Embryonic facial prominence (tissue), 1 donor: ENCODE results near the gene TFDP1.
"Not testable (repeated sequence)": the region's sequence is repeated elsewhere in the genome, so short reads cannot be mapped to it uniquely, and the experiment has no call there.

Experiments
- DNase-seq: peaks from one replicate; pipeline ENCODE4 v3.0.0-alpha.2; 2016; ENCODE audit errors: extremely low spot score

TFDP1 gene

DNA sequence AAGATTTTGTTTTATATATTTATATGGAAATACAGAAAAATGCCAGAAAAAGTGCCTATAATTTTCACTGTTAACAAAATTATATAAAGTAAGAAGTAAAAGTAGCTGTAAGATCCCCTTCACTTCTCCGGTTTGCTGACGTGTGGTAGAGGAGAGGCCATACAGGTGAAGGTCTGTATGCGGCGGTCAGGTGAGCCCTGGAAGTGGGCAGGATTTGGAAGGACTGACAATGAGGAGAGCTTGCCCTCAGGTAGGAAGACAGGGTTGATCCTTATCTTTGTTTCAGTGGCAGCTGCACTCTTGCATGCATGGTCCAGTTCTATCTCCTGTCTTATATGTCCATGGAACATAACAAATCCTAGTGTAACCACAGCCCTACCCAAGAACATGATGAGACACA lies 16.9 kb upstream of the TFDP1 start:
- no peak for DNase-seq

- DNase-seq, result no peak
Measured at GRCh38 chr13:113573065-113573464, 11.5 kb upstream of the TFDP1 start.

GRCh38 chr13:113576597-113576996 lies 8.0 kb upstream of the TFDP1 start:
- DNase-seq, result no peak

DNA sequence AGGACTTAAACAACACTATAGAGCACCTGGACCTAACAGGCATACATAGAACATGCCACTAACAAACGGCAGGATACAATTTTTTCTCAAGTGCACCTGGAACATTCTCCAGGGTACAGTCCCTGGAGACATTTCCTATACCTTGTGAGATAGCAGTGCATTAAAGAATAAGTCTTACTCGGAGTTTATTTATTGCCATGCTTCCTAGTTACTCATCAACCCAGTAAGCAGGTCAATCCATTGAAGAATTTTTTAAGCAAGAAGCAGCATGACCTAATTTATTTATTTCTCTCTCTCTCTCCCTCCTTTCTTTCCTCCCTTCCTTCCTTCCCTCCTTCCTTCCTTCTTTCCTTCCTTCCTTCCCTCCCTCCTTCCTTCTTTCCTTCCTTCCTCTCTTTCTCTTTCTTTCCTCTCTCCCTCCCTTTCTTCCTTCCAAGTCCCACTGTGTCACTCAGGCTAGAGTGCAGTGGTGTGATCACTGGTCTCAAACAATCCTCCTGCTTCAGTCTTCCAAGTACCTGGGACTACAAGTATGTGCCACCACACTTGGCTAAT lies 6.6 kb upstream of the TFDP1 start:
- no peak for DNase-seq

DNA sequence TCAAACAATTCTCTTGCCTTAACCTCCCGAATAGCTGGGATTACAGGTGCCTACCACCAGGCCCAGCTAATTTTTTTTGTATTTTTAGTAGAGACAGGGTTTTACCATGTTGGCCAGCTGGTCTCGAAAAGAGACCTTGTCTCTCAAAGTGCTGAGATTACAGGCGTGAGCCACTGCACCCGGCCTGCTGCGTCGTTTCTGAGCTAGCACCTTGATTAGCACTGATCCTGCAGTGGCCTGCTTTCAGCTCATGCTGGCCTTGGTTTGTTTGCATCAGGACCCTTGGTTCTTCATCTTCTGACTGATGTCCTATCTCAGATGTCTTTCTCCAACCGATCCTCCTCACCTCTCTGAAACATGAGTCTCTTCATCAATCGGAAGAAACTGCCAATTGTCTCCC lies 4.9 kb upstream of the TFDP1 start:
- no peak for DNase-seq

GRCh38 chr13:113581871-113582270 lies 2.7 kb upstream of the TFDP1 start:
- DNase-seq, result no peak

DNA sequence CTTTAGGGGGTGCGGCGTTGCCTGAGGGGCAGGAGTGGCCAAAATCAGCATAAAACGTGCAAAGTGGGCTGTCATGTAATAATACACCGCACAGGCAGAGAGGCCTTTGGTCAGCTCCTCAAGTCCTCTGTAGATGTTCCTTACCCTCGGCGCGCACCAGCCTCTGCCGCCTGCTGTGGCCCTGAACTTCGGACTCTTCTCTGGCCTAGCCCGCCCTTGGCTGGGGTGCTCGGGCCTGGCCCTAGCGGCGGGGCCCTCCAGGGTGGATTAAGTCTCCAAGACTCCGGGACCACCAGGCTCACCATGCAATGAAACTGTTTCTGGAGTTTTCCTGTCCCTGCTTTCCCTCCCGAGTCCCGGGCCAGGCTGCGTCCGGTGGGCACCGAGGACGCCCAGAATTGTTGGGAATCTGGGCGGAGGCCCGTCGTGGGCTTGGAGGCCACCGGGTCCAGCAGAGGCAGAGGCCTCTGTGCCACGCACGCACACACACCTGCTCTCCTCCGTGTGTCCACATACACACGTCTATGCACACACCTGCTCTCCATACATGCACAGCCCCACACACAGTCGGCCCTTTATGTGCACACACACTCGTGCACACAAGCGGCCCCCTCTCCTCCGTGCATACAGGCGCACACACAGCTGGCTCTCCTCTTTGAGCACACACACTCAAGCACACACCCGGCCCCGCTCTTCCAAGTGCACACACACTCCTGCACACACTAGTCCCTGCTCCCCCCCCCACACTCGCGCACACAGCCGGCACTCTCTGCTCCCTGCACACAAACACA lies 1.5 kb upstream of the TFDP1 start:
- DNase-seq, result no peak

- DNase-seq, result no peak
Measured at GRCh38 chr13:113584870-113585671, 518 bp downstream of the TFDP1 start.

- no peak for DNase-seq
Measured at GRCh38 chr13:113585896-113586295, 1.3 kb downstream of the TFDP1 start.

DNA sequence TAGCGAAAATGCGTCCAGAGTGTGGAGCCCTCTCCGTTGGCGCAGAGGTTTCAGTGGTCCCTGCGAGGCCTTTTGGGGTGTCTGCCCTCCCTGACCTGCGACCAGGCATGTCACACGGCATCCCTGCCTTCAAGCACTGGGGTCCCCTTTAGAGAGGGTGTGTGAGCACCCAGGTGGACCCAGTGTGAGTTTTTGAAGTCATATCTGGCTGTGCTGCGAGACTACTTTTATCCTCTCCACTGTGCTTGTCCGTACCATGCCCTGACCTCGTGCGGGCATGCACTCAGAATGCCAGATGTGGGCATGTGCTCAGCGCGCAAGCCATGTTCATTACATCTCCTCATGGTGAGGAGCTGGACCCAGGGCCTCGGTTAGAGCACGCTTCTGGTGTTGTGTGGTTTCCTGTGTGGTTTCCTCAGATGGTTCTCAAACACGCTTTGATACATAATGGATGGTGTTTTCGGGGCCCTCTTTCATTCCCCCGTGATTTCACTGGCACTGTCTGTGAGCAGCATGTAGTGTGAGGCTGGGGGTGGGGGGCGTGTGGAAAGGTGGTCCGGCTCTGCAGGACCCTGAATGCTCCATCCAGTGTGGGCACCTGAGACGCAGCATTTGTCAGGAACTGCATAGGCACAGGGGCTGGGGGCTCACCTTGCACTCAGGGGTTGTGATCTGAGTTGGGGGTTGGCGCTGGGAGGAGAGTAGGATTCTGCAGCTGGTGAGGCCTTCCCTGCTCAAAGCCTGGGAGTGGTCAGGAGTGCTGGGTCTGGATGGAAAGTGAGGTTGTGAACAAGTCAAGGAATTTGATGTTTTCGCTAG lies 2.3 kb downstream of the TFDP1 start:
- no peak for DNase-seq

GRCh38 chr13:113588394-113589111 lies 4.0 kb downstream of the TFDP1 start:
- DNase-seq, result no peak

DNA sequence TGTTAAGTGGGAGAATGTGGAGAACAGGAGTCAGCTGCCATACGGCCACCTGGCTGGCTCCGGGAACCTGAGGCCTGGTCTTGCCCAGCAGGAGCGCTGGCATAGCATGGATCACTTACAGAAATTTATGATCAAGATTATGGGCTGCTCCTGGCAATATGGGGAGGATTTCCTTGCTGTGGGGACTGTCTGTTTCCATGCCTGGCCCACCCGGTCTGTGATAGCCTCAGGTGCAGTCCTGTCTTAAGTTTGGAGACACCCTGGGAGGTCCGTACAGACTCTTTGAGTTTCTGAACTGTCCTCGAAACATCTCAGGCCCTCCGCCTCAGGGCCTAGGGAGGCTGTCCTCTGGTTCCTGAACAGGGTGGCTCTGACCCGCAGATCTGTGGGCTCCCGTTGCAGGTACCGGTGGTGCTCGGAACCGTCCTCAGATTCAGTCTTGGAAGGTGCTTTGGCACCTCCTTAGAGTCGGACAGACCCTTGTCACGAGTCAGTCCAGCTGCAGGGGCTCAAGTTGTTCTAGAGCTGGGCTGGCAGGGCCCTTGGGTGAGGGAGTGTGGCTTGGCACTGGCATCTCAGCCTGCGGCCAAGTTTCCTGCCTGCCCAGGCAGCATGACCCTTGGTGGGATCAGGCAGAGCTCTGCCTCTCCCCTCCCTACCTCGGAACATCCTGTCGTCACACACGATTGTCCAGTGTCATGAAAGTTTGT lies 4.9 kb downstream of the TFDP1 start:
- DNase-seq, result no peak

DNA sequence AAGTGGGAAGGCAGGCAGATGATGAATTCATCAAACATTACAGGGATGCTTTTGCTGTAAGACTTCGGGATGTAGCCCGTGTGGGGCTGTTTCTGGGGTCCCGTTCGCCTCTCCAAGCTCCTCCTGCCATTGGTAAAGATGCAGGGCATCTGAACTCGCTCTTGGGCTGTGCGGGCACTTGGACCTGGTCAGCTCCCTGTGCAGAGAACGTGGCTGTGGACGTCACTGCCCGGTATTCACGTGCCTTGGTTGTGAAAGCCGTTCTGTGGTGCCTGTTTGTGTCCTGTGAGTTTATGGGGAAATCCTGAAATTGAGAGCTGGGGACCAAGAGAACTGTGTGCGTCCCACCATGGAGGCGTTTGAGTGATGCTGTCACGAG lies 5.4 kb downstream of the TFDP1 start:
- no peak for DNase-seq

GRCh38 chr13:113591750-113592149 lies 7.2 kb downstream of the TFDP1 start:
- DNase-seq, result no peak

- no peak for DNase-seq
Measured at GRCh38 chr13:113592571-113592970, 8.0 kb downstream of the TFDP1 start.

DNA sequence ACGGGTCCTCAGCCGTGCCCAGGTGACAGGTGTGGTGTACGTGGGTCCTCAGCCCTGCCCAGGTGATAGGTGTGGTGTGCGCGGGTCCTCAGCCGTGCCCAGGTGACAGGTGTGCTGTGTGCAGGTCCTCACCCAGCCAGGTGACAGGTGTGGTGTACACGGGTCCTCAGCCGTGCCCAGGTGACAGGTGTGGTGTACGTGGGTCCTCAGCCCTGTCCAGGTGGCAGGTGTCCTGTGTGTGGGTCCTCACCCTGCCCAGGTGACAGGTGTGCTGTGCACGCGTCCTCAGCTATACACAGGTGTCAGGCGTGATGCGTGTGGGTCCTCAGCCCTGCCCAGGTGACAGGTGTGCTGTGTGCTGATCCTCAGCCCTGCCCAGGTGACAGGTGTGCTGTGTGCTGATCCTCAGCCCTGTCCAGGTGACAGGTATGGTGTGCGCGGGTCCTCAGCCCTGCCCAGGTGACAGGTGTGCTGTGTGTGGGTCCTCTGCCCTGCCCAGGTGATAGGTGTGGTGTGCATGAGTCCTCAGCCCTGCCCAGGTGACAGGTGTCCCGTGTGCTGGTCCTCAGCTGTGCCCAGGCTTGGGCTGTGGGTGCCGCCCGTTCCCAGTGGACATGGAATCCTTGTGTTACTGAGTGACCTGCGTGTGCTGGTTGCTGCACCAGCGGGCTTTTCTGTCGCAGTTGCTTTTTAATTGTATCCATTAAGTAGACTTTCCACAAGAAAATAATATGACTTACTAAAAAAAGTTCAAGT lies 9.7 kb downstream of the TFDP1 start:
- DNase-seq, result not testable (repeated sequence)

DNA sequence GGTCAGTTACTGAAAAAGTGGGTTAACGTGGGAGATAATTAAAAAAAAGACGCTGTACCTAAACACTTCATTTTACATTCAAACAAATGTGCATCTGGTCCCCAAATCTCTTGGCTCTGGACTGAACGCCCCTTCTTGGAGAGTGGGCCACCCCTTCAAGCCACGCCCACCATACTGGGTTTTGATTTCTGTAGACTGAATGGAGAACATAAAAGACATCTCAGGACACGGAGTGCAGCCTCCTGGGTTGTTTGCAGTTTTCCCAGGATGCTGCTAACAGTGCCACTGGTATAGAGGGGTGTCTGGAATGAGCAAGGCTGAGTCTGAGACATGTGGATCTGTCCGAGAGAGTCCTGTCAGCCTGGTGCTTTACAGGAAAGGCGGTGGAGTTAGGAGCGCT lies 10.6 kb downstream of the TFDP1 start:
- DNase-seq, result no peak

GRCh38 chr13:113596321-113597200 lies 12.0 kb downstream of the TFDP1 start:
- no peak for DNase-seq
